Nucleus accumbens (tissue), 56 donors: ENCODE data around the gene SAP30BP.

Experiments
- DNase-seq, 56 donors: peaks; one replicate each; lab custom pipeline; 2025; lab: John Stamatoyannopoulos, UW

The SAP30BP gene

GRCh38 chr17:75752802-75753513 lies 85.8 kb downstream of the SAP30BP start:
- DNase-seq: no peak

GRCh38 chr17:75753514-75754377 lies 86.6 kb downstream of the SAP30BP start:
- peak in 50 of 56 donors; percentile 20 to 82 (median 62) for DNase-seq

- no peak for DNase-seq
Observed at GRCh38 chr17:75754378-75755204, 87.5 kb downstream of the SAP30BP start.

GRCh38 chr17:75755205-75755901 lies 88.2 kb downstream of the SAP30BP start:
- no peak for DNase-seq

GRCh38 chr17:75755990-75756389 lies 88.9 kb downstream of the SAP30BP start:
- no peak for DNase-seq

DNA sequence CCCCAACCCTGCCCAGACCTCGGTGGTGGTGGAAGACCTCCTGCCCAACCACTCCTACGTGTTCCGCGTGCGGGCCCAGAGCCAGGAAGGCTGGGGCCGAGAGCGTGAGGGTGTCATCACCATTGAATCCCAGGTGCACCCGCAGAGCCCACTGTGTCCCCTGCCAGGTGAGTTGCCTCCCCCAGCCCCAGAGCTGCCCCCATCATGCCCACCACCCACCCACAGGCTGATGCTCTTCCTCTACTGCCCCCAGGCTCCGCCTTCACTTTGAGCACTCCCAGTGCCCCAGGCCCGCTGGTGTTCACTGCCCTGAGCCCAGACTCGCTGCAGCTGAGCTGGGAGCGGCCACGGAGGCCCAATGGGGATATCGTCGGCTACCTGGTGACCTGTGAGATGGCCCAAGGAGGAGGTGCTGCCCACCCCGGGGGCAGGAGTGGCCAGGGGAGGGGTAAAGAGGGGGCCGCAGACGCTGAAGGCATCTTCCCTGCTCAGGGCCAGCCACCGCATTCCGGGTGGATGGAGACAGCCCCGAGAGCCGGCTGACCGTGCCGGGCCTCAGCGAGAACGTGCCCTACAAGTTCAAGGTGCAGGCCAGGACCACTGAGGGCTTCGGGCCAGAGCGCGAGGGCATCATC lies 89.4 kb downstream of the SAP30BP start:
- DNase-seq: no peak

GRCh38 chr17:75757086-75757681 lies 90.0 kb downstream of the SAP30BP start:
- DNase-seq: no peak
